Smooth muscle cell (in vitro differentiated cells): ENCODE measurements around the gene UCK2. TPM values are rescaled to one million over a fixed set of nuclear protein-coding genes. Genes with fewer than 3 reads are reported as not detected.

Experiments used
- DNase-seq: peaks from one replicate; lab custom pipeline; 2025; ENCODE audit not compliant: unreplicated experiment; lab: John Stamatoyannopoulos, UW
- H2AFZ ChIP-seq: fragments of 200-600 bp; sonication (generic); 2 replicates; pipeline ENCODE4 v1.6.0; 2016; ENCODE audit warnings: antibody characterized with exemption, low read depth, mild to moderate bottlenecking
- H3F3A ChIP-seq: fragments of 200-600 bp; sonication (generic); 2 replicates; pipeline ENCODE4 v1.6.0; 2017; ENCODE audit warnings: antibody characterized with exemption, low read depth
- H3K27ac ChIP-seq: fragments of 200-600 bp; sonication (generic); 2 replicates; pipeline ENCODE4 v1.5.1; 2016; ENCODE audit warnings: low read depth, mild to moderate bottlenecking
- H3K27me3 ChIP-seq: fragments of 200-600 bp; sonication (generic); 2 replicates; pipeline ENCODE4 v1.6.1; 2016; ENCODE audit warnings: low read depth, mild to moderate bottlenecking
- H3K36me3 ChIP-seq: fragments of 200-600 bp; sonication (generic); 2 replicates; pipeline ENCODE4 v1.5.1; 2016; ENCODE audit warnings: low read depth
- H3K4me1 ChIP-seq: fragments of 200-600 bp; sonication (generic); 2 replicates; pipeline ENCODE4 v1.5.1; 2016; ENCODE audit warnings: low read depth
- H3K4me2 ChIP-seq: fragments of 200-600 bp; sonication (generic); 2 replicates; pipeline ENCODE4 v1.6.0; 2016; ENCODE audit warnings: mild to moderate bottlenecking
- H3K4me3 ChIP-seq: fragments of 200-600 bp; sonication (generic); 2 replicates; pipeline ENCODE4 v1.5.1; 2016; ENCODE audit warnings: mild to moderate bottlenecking
- H3K79me2 ChIP-seq: fragments of 200-600 bp; sonication (generic); 2 replicates; pipeline ENCODE4 v1.6.0; 2016; ENCODE audit warnings: low read depth, mild to moderate bottlenecking
- H3K9ac ChIP-seq: fragments of 200-600 bp; sonication (generic); 2 replicates; pipeline ENCODE4 v1.6.0; 2016; ENCODE audit warnings: low read depth
- H3K9me3 ChIP-seq: fragments of 200-600 bp; sonication (generic); replicated peaks from 2 replicates; pipeline ENCODE4 v1.5.1; 2016; ENCODE audit warnings: low read depth
- H4K20me1 ChIP-seq: fragments of 200-600 bp; sonication (generic); 2 replicates; pipeline ENCODE4 v1.6.0; 2016; ENCODE audit warnings: low read depth
- CTCF ChIP-seq: fragments of 200-600 bp; sonication (generic); IDR thresholded peaks from 2 replicates; pipeline ENCODE4 v1.5.1; 2017; ENCODE audit warnings: borderline replicate concordance, mild to moderate bottlenecking, antibody characterized with exemption; ENCODE audit not compliant: insufficient read depth, poor library complexity, severe bottlenecking
- WGBS: methylation state at CpG from one replicate; pipeline ENCODE4 v1.1.7; 2016; ENCODE audit warnings: low lambda C conversion rate; 5-methylcytosine and 5-hydroxymethylcytosine counted together
- polyA plus RNA-seq: library from polyadenylated mRNA; unstranded; fragments of >200 nt; fragmentation: Nextera tagmentation; extraction: Ambion mirVana; gene quantifications from 2 replicates; pipeline ENCODE4 v1.2.1, GENCODE V29; 2016
- total RNA-seq: library from RNA; depleted of rRNA; stranded (reverse); fragments of >200 nt; gene quantifications from 2 replicates; pipeline ENCODE4 v1.2.3, GENCODE V29; 2014

UCK2 gene
- total and polyA plus RNA-seq, 2 experiments from 2014 or later = 32.6 to 39.5 TPM

GRCh38 chr1:165847486-165847885 is 20.1 kb downstream of the UCK2 start:
- no peak overlapping the region for H2AFZ ChIP-seq
- no peak for DNase-seq
- no peaks in the 10 kb centered on the region for H3K27me3 ChIP-seq
- no peak overlapping the region for H3K4me2 ChIP-seq
- peaks cover 60% of the 10 kb centered on the region for H4K20me1 ChIP-seq
- no peak overlapping the region for H3K9ac ChIP-seq
- H3K4me1 ChIP-seq = peaks cover 3% of the 10 kb centered on the region
- no peak for TF ChIP-seq CTCF
- WGBS = 95% methylated on average over 3 of the region's 3 CpGs
- H3K4me3 ChIP-seq = no peak overlapping the region
- H3F3A ChIP-seq = no peaks in the 10 kb centered on the region
- H3K79me2 ChIP-seq = peaks cover 93% of the 10 kb centered on the region
- no peaks in the 10 kb centered on the region for H3K36me3 ChIP-seq
- no peaks in the 10 kb centered on the region for H3K9me3 ChIP-seq
- no peak overlapping the region for H3K27ac ChIP-seq

DNA sequence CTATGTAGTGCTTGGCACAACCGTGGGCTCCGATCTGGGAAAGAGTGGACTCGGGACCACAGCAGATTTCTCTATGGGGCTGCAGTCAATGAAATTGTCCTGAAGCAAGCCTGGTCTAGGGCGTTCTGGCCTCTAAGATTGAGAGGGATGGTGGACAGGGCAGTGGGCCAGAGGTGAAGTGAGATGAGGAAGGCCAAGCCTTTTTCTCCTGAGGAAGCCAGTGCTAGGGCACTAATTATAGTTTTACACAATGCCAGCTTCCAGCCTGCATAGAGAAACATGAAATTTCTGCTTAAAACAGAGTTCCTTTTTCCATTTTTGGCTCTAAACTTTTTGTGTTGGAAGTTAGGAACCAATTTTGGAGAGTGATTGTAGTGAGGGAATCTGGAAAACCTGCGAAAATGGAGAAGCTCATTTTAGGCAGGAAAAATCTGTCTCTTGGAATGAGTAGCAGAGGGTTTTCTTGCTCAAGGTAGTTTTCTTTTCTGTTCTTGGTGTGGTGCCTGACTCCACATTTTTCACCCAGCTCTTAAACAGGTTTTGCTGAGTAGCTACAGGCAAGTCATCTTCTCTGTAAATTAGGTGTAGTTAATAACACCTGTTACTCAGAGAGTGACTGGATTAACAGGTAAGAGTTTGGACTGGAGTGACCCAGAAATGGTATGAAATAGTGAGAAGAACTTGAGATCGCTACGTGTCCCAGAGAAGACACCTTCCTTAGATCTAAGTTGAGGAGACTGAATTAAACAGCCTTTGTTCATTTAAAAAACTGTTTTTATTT is 22.1 kb downstream of the UCK2 start:
- H2AFZ ChIP-seq = no peak overlapping the region
- H3K9me3 ChIP-seq = no peaks in the 10 kb centered on the region
- peaks cover 11% of the 10 kb centered on the region for H3K4me1 ChIP-seq
- H3K79me2 ChIP-seq = peaks cover 84% of the 10 kb centered on the region
- no peaks in the 10 kb centered on the region for H3K36me3 ChIP-seq
- H3K9ac ChIP-seq = no peak overlapping the region
- H3K27ac ChIP-seq = no peak overlapping the region
- no peak for DNase-seq
- no peaks in the 10 kb centered on the region for H3F3A ChIP-seq
- peaks cover 41% of the 10 kb centered on the region for H4K20me1 ChIP-seq
- no peaks in the 10 kb centered on the region for H3K27me3 ChIP-seq
- TF ChIP-seq CTCF = no peak
- H3K4me2 ChIP-seq = no peak overlapping the region
- H3K4me3 ChIP-seq = no peak overlapping the region
- WGBS = 94% methylated on average over 7 of the region's 7 CpGs

GRCh38 chr1:165851034-165851658 is 23.7 kb downstream of the UCK2 start:
- no peak for DNase-seq
- peaks cover 84% of the 10 kb centered on the region for H3K79me2 ChIP-seq
- no peak overlapping the region for H3K27ac ChIP-seq
- 58% methylated on average over 4 of the region's 4 CpGs for WGBS
- H3K27me3 ChIP-seq = no peaks in the 10 kb centered on the region
- no peak overlapping the region for H3K4me2 ChIP-seq
- H4K20me1 ChIP-seq = peaks cover 27% of the 10 kb centered on the region
- H3K4me1 ChIP-seq = peaks cover 13% of the 10 kb centered on the region
- H3K4me3 ChIP-seq = no peak overlapping the region
- H3K36me3 ChIP-seq = no peaks in the 10 kb centered on the region
- H3K9me3 ChIP-seq = no peaks in the 10 kb centered on the region
- no peak overlapping the region for H3K9ac ChIP-seq
- H2AFZ ChIP-seq = no peak overlapping the region
- TF ChIP-seq CTCF = no peak
- no peaks in the 10 kb centered on the region for H3F3A ChIP-seq
